ENCODE measurements around the gene E2F2.
"Not testable (repeated sequence)": the region's sequence is repeated elsewhere in the genome, so short reads cannot be mapped to it uniquely, and the experiment has no call there.

Gene E2F2

DNA sequence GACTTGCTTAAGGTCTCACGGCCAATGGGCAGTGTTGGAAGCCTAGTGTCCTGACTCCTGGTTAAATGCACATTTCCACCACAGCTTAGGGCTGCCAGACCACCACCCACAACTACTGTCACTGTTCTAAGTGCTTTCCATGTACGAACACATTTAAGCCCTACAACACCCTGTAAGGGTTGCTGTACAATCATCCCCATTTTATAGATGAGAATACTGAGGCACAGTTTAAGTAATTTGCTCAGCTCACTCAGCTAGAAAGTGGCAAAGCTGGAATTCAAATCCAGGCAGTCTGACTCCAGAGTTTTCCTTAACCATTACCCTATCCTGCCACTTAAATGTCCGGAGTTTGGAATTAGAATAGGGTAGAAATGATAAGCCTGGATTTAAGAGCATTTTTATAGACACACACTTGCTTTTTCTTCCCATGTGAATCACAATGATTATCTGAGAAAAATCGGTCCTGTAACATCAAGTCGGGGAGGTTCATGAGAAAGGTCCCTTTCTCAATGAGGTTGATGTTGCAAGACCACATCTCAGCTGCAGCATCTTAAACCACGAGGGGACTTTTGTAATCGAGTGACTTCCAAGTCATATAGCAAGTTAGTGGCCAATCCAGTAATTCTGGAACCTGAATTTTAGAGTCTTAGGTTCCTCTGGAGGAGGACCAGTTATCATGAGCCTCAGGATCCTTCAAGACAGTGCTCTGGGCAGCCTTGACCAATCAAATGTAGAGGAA, 8.6 kb downstream of the E2F2 start:
- DNase-seq, result no peak

- DNase-seq, result no peak
Measured at GRCh38 chr1:23521588-23521987, 9.4 kb downstream of the E2F2 start.

- no peak for DNase-seq
Measured at GRCh38 chr1:23517581-23517980, 13.5 kb downstream of the E2F2 start.

DNA sequence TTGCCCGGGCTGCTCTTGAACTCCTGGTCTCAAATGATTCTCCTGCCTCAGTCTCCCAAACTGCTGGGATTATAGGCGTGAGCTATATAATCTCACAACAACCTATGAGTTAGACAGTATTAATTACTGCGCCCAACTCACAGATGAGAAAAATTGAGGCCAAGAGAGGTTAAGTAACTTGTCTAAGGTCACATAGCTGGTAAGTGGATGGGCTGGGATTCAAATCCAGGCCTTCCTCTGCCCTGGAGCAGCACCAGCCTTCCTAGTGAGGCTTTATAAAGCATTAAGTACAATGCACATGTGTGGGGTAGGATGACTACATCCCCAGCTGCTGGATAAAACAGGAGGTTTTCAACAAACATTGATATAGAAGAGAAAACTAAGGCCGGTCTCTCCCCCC, 15.1 kb downstream of the E2F2 start:
- DNase-seq, result no peak

DNA sequence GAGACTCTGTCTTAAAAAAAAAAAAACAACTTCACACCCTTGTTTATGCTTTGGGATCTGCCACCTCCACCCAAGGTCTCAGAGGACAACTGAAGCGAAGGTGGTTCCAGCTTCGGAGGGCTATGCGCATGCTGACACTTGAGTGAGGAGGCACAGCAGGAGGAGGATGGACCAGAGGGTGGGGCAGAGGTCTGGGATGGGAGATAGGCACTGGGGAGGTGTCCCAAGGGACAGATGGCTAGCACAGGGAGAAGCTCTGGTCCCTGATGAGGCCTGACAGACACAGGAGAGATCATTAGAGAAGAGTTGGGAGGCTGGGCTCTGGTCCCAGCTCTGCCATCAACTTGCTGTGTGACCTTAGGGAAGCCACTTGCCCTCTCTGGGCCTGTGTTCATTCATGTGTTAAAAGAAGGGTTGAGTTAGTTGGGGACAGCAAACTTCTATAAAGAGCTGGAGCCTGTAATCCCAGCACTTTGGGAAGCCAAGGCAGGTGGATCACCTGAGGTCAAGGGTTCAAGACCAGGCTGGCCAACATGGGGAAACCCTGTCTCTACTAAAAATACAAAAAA, 16.8 kb downstream of the E2F2 start:
- no peak for DNase-seq

DNA sequence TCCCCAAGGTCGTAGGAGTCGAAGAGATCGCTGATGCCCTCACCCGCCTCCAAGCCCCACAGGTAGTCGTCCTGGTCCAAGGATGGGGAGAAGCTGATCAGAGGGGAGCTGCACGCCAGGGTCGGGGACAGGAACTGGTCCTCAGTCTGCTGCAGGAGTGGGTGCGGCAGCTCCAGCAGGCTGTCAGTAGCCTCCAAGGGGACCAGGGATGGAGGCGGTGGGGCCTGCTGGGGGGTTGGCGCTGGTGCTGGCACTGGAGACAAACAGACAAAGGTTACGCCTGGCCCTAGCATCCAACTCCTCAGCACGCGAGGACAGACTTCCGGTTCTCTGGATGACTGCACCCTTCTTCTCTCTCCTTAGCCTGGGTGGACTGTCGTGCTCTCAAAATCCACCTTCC, 21.1 kb downstream of the E2F2 start:
- DNase-seq, result no peak

DNA sequence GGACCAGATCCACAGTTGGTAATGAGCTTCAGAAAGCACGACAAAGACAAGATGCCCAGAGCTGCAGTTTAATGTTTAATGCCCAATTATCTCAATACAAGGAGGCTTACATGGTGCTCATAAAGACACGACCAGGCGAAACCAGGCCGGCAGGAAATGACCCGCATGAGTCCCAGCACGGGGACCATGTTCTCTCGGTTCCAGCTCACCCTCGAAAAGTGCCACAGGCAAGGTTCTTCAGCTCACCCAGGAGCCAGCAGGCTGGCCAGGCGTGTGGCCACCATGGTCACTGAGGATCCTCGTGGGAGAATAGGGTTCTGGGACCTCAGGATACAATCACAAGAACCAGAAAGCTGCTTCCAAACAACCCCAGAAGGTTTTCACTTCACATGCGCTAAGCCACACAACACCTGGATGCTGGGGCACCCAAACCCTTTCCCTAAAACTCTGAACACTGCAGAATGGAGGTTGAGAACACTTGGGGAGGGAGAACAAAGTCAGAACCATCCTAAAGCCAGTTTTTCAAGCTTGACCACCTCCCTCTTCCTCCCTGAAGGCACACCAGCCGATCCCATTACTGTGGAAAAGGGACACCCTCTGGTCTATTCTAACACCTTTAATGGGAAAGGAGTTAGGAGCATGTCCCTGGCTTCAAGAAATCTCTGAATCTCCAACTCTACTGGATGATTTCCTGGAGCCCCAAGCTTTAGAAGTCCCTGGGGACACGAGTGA, 24.5 kb downstream of the E2F2 start:
- no peak for DNase-seq

DNA sequence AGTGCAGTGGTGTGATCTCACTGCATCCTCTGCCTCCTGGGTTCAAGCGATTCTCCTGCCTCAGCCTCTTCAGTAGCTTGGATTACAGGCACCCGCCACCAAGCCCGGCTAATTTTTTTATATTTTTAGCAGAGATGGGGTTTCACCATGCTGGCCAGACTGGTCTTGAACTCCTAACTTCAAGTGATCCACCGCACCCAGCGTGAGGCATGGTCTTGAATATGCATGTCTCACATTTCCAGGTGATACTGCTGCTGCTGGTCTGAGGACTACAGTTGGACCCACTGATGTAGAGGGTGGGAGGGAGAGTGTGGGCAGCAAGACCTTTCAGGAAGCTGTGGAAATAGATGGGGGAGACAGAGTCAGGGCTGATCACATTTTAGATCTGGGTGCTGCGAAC, 25.2 kb downstream of the E2F2 start:
- DNase-seq, result no peak

- DNase-seq, result not testable (repeated sequence)
Measured at GRCh38 chr1:23504156-23504555, 26.9 kb downstream of the E2F2 start.

GRCh38 chr1:23502951-23503350, 28.1 kb downstream of the E2F2 start:
- DNase-seq, result no peak

GRCh38 chr1:23500466-23500865, 30.6 kb downstream of the E2F2 start:
- no peak for DNase-seq

DNA sequence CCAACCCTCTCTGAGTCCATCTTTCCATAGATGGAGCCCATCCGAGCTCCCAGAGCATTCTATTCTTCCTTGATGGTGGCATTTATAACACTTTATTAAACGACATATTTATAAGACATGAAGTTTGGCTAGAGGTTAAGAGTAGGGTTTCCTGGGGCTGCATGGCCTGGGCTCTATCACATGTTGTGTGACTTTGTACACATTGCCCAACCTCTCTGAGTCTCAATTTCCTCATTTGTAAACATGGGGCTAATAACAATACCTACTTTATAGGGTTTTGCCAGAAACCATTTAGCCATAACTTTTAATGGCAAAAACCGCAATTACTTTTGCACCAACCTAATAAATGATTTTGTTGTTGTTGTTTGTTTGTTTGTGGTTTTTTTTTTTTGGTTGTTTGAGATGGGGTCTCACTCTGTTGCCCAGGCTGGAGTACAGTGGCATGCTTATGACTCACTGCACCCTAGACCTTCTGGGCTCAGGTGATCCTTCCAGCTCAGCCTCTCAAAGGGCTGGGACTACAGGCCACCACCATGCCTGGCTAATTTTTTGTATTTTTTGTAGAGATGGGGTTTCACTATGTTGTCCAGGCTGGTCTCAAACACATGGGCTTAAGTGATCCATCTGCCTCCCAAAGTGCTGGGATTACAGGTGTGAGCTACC, 33.1 kb downstream of the E2F2 start:
- DNase-seq, result no peak

- no peak for DNase-seq
Measured at GRCh38 chr1:23496490-23497181, 34.4 kb downstream of the E2F2 start.

GRCh38 chr1:23494836-23495235, 36.2 kb downstream of the E2F2 start:
- DNase-seq, result not testable (repeated sequence)

- DNase-seq, result not testable (repeated sequence)
Measured at GRCh38 chr1:23492776-23493175, 38.3 kb downstream of the E2F2 start.

DNA sequence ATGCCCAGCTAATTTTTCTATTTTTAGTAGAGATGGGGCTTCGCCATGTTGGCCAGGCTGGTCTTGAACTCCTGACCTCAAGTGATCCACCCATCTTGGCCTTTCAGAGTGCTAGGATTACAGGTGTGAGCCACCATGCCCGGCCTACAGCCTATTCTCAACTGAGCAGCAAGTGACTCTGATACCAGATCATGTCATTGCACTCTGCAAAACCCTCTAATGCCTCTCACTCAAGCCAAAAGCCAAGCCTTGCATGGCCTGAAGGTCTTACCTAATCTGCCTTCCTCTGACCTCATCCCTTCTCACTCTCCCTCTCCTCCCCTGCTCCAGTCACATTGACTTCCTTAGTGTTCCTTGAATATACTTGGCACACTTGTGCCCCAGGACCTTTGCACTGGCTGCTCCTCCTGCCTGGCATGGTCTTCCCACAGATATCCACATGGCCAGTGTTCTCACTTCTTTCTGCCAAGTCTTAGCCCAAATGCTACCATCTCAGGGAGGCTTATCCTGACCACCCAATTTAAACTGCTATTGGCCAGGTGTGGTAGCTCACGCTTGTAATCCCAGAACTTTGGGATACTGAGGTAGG, 38.8 kb downstream of the E2F2 start:
- no peak for DNase-seq

- DNase-seq, result no peak
Measured at GRCh38 chr1:23489842-23490241, 41.2 kb downstream of the E2F2 start.

- no peak for DNase-seq
Measured at GRCh38 chr1:23485002-23485332, 46.1 kb downstream of the E2F2 start.

DNA sequence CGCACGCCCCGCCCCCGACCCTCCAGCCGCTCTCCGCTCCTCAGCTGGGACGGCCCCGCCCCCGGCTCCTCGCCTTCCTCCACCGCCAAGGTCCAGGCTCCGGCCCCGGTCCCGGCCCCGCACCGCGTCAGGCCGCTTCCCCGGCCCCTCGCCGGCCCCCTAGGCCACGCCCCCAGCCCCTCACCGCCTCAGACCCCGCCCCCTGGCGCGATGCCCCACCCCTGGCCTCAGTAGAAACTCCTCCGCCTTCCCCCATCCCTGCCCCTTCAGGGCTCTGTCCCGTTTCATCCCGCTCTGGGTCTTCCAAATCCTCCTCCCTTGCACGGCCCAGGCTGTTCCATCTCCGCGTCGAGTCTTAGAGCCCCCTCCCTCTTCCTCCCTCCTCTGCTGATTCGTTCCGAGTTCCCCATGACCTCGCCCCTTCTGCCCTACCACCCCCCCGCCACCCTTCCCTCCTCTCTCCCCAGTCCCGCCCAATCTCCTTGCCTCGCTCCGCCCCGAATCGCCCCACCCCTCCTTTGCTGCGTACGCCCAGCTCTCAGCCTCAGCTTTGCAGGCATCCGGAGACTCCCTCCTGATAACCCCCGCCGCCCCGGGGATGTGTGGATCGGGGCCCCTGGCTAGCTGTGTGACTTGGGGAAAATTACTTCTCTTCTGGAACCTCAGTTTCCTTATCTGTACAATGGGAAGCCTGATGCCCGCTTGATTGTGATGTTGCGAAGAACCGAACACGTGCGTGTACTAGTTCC, 46.6 kb downstream of the E2F2 start:
- peak; percentile 83 for DNase-seq

GRCh38 chr1:23483321-23484252, 47.4 kb downstream of the E2F2 start, which contains the start of gene ASAP3:
ASAP3 (minus strand) TSS chr1:23484179; CDS start chr1:23484133, 46 bp downstream.
- no peak for DNase-seq

GRCh38 chr1:23481904-23482303, 49.1 kb downstream of the E2F2 start:
- no peak for DNase-seq

Measured in effector CD8-positive, alpha-beta T cell (primary cell).